IPS-NIHi11 (cell line): ENCODE measurements around the gene PKP4.

Experiments used
- DNase-seq: peaks from one replicate; pipeline ENCODE4 v3.0.0; 2012; ENCODE audit warnings: mixed read lengths, low spot score

Gene PKP4

DNA sequence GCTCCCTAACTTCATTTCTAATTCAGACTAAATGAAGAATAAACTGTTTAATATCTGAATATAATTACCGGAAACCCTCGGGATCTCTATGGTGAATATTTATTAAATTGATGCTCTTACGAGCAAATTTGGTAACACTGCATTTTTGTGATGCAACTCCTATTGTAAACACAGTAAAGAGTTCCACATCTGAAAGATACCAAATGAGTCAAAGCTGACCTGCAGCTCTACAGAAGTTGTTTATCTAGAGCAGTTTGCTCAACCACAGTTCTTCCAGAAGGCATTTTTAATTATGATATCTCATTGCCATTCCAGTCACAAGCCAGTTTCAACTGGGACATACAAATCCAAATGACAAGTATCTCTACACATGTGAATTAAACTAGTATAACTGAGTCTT is 129.7 kb downstream of the PKP4 start:
- no peak for DNase-seq

DNA sequence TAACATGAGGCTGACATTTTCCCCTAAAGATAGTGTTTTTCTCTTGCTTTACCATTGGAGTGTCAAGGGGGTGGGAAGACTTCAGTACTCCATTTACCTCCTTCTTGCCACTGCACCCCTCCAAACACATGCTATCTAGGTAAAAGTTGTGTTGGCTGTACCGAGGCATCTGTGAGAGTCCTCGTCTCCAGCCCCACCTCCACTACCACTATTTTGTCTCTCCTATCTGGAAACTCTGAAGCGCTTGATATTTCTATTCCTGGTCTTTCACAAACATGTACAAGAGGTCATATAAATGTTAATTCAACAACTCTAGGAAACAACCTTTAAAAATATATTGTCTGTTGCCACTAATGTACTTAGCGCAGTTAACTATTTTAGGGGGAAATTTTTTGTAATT is 132.6 kb downstream of the PKP4 start:
- no peak for DNase-seq

DNA sequence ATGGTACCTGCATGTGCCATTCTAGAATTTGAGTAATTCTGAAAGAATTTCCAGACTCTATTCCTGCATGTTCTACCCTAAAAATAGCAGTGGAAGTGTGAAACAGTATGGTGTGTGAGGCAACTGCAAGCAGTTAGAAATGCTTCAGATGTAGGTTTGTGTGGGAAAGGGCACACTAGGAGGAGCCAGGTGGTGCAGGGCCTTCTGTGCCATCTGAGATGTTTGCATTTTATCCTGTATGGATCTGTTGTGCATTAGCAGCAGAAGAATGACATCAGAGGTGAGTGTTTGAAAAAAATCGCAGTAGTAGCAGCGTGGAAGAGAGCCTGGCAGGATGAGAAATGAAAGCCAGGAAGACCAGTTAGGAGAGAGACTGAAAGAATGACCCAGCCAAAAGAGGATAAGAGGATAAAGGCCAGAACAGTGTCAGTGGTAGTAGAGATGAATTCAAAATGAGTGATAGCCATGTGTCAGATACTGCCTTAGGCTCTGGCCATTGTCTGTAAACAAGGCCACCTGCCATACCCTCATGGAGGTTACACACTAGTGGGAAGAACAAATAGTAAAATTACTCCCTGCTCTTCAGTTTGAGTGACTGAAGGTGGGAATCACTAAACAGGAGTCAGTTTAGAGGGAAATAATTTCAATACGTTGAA is 142.2 kb downstream of the PKP4 start:
- DNase-seq, result no peak

DNA sequence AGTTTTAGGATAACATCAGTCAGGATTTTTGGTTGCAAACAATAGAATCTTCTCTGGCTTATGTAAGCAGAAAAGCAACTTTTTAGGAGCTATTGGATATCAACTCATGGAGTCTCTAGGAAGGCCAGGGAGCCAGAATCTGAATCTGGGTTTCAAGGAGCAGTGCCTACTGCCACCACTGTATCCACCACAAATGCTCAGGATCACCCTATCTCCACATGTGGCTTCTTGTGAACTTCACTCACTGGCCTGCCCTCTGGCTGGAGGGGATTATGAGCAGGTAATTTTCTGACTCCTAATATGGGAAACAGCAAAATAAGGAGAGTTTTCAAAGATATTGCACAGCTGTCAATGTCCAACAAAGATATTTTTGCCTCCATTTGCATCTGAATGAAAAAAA is 142.9 kb downstream of the PKP4 start:
- DNase-seq, result no peak

DNA sequence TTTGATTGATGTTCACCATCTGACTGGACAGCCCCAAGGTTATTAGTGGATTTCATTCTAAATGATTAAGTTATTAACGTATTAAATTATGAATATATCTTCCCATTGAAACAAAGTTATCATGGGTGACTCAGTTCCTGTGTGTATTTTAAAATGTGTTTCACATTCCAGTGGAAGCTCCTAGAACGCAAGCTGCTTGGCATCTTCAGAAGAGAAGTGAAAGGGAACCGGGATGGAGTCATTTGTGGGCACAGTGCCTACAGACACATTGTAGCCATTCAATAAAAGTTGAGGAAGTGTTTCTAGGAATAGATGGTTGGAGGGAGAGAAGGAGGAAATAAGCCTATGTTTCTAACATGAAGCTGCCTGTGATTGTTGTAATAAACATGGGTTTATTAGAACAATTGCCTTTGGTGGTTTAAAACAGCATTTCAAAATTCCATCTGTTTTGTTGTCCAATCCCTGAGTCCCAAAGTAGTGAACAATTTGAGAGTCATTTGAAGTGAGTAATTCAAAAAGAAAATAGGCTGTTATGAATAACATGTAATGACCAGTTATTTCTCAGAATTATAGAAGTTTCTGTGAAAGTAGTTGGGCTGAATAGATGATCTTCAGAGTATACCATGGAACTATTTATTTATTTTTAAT is 143.5 kb downstream of the PKP4 start:
- no peak for DNase-seq

DNA sequence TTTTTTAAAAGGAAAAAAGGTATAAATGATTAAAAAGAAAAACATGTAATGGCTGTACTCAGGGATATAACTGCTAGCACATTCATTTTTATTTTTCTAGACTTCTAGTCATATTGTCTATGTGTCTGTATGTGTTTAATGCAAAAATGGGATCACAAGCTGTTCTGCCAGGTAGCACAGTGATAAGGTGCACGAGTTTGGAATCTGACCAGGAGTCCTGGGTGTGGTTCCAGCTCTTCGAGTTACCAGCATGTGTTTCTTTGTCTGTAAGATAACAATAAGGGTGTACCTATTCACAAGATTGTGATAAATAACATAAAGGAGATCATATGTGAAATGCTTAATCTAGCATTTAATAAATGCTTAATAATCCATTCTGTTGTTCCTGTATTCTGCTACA is 145.3 kb downstream of the PKP4 start:
- DNase-seq, result no peak

DNA sequence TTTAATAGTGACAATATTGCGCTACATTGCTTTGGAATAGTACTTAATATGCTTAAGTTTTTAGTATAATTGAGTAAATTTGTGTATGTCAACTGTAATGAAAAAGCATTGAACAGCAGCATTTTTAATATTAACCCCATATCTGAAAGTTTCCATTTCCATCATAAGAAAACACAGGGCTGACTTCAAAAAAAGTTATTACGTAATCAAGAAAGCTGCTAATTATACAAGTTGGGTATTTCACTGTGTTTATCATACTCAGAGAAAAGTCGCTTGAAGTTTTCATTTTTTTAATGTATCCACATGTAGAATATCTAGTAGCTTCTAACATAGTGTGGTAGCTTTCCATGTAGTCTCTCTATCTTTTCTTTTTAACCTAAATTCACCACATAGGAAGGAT is 146.5 kb downstream of the PKP4 start:
- no peak for DNase-seq

DNA sequence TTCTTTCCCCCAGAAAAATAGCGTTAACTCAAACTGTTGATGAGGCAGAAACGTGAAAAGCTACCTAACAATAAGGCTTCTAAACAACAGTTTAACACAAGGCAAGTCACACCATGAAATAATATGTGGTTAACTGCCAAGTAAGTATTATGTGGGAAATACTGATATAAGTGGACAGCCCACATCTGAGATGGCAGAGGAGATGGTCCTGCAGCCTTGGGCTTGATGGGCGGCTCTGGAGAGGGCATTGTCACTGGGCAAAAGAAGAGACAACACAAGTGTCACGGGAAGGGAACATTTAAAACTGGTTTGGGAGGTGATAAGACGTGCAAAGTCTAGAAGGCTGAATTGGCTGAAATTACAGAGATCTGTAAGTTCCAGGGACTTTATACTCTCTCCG is 147.2 kb downstream of the PKP4 start:
- no peak for DNase-seq

DNA sequence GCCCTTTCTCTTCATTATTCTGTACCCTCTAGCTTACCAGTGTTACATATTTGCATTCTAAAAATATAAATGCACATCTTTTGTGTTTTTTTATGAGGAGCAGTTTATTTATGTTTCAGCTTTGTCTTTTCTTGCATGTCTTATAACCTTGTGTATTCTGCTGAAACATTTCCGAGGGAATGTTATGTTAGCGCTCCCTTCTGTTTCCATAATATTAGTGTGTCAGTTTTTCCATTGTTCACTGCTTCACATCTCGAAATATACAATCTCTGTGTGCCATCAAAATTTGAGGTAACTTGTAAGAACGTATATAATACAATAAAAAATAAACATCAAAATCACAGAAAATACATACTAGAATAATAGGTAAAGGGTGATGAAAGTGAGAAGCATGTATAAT is 153.3 kb downstream of the PKP4 start:
- DNase-seq, result no peak

DNA sequence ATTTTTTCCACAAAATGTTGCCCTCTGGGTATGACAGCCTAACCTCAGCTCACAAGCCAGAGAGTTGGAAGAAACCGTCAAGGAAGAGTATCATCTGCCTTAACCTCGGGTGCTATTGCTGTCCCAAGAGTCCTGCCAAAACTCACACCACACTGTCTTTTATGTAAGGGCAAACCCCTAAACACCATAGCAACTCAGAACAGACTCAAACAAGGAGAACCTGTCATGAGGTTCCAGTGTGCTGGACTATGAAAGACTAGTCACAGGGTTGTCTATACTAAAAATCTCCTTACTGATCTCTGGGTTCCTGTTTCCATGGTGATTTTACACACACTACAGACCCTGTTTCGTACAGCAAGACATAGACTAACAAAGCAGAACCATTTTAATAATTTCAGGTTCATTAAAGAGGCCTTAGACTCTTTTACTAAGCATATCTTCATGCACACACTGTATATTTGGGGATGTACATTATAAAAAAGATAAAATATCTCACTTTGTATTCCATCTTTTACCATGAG is 159.8 kb downstream of the PKP4 start:
- no peak for DNase-seq

DNA sequence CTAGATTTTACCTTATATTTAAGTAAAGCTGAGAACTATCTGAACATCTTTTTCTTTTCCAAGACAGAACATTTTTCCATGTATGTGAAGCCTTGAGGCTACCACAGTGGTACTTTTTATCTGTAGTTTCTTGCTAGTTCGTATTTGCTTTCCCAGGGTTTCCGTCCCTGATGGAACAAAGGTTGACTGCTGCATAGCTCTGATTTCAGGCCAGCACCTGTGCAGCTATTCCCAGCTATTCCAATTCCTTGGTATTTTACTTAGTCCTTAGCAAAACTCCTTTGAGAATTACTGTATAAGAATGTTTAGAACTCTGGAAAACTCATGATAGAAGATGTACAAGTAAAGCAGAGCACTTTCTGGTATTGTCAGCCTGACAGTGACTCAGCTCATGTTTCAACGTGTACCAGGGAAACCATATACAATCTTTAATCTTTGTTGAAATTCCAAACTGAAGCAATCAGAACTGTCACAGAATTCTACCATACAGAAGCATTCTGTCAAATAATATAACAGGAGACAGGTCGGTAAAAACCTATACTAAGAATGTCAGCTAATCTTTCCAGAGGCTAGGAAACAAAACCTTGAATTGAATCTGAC is 162.2 kb downstream of the PKP4 start:
- no peak for DNase-seq

DNA sequence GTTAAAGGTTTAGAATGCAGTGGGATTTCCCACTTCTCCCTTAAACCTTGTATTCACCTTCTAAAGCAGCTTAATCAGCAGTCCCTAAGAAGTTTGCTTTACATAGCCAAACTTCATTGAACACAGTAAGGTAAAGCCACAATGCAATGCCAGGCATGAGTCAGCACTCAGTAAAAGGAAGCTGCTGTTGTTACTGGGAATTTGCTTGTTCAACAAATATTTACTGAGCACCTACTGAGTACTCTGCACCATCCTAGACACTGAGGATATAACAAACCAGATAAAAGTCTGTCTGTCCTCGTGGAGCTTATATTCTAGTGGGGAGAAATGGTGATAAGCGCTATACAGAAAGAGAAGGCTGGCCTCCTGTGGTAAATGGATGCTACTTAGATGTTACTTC is 162.7 kb downstream of the PKP4 start:
- no peak for DNase-seq

DNA sequence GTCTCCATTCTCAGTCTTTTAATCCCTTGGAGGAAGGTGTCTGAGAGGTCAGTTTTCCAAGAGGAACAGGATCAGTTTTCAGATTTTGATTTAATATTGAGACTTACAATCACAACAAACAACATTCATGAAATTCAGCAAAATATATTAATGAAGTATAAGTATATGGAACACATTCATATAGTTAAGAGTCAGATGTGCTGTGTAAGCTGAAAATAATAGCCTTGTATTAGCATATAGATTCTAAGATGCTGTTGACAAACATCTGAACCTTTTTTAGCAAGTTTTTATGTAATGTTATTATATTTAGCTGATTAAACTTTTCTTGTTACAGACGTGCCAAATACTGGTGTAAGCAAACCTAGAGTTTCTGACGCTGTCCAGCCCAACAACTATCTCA is 163.9 kb downstream of the PKP4 start:
- DNase-seq, result no peak

DNA sequence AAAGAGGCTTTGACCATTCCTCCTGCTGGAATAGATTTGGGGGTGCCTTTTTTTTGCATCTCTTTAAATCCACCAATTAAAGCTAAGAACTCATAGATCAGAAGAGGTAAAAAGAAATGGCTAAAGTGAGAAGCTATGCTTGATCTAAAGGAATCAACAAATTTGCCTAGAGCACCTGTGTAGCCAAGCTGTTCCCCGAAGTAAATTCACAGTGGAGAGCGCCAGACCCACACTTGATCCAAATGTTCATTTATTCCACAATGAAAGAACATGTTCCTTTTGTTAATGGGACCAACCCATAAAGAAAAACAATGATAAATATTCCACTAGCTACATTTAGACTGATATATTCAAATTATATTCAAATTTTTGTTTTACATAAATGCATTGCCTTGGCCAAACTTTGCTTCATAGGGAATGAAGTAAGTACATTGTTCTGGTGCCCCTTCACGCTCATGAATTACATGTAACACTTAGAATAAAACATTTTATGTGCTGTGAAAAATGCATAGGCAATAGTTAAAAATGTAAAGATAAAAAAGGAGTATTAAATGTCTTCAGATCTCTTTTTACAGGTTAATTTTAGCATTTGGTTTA is 167.4 kb downstream of the PKP4 start:
- no peak for DNase-seq

DNA sequence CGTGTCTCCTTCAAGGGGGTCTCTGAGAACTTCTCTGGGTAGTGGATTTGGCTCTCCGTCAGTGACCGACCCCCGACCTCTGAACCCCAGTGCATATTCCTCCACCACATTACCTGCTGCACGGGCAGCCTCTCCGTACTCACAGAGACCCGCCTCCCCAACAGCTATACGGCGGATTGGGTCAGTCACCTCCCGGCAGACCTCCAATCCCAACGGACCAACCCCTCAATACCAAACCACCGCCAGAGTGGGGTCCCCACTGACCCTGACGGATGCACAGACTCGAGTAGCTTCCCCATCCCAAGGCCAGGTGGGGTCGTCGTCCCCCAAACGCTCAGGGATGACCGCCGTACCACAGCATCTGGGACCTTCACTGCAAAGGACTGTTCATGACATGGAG is 168.2 kb downstream of the PKP4 start:
- DNase-seq, result no peak

DNA sequence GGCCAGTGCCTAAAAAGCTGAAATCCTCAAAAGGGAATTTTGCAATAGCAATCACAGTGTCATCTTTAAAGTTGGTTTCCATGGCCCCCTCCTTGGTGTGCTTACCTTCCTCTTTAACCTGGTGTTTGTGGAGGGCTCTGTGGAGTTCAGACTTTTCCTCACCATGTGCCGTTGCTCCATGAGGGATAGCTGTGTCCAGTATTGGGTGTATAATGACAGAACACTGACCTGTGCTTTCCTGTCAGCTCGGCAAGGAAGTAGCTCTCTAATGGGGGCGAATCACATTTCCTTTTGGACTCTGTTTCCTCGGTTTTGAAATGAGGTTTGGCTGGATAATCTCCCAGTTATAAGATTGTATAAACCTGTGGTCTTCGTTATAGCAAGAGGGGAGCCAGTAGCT is 172.4 kb downstream of the PKP4 start:
- no peak for DNase-seq

DNA sequence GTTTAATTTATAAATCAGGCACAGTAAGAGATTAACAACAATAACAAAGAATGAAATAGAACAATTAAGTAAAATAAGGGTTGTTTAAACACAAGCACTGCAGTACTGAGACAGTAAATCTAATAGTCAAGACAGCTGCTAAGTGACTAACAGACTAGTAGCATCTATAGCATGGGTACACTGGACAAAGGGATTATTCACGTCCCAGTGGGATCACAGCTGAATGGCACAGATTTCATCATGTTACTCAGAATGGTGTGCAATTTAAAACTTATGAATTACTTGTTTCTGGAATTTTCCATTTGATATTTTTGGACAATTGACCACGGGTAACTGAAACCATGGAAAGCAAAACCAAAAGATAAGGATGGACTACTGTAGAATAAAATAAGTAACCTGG is 176.5 kb downstream of the PKP4 start:
- DNase-seq, result no peak

DNA sequence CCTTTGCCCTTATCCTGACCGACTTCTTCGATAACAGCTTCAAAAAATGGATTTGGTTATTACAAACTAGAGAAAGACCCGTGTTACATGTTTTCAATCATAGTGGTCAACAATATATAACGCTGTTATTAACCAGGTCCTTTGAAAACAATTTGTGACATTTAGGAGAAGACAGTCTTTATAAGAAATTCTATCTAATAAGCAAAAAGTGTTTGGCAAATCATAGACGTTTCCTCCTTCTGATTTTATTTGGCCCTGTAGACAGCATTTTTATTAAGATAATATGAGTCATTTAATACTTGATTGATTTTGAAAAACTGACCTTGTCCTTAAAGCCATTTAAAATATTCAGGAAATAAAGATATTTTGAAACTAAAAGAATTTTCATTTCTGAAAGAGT is 177.9 kb downstream of the PKP4 start:
- DNase-seq, result no peak

DNA sequence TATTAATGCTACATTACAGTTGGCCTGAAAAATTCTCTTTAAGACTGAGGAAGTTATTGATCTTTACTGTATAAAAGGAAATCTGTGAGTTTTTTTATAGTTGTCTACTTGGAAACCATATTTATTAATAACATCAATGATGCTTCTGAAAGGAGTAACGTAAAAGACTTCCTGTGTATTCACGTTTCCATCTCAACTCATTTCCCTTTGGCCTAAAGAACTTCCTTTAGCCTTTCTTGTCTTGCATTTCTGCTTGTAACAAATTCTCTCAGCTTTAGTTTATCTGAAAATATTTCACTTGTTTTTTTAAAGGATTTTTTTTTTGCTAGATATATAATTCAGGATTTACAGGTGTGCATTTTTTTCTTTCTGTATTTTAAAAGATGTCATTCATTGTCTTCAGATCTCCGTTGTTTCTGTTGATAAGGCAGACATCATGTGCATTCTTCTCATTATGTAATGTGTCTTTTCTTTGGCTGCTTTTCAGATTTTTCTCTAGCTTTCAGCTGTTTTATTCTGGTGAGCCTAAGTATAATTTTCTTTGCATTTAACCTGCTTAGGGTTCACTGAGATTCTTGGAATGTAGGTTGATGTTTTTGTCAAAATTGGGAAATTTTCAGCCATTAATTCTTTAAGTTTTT is 179.3 kb downstream of the PKP4 start:
- no peak for DNase-seq

DNA sequence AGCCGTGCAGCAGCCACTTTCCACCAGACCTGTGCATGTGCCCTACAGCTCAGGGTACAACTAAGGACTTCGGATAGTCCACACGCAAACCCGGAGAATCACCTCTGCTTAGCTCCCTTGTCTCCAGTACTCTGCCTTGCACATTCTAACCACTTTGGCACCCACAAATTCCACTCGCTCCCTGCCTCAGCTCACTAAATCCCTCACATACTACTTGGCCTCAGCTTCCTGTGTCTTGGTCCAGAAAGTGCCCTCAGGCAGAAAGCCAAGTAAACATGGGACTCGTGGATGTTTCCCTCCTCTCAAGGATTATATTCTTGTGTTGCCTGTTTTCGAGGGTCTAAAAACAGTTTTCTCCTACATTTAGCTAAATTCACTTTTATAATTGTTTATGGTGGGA is 180.6 kb downstream of the PKP4 start:
- DNase-seq, result no peak

DNA sequence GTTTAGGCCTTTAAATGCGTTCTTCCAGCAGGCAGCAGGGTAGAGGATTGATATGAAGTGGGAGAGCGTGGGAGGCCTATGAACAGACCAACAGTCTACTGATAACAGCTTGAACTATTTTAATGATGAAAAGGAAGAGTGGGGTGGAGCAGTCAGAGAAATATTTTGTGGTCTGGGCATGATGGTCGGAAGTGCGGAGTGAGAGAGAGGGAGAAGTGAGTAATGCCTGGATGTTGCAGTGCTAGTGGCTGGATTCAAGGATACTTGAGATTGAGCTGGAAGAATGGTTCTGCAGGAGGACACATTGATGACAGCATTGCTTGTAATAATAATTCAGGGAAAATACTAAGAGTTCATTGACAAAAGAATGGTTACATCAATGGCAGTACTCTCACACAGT is 187.4 kb downstream of the PKP4 start:
- DNase-seq, result no peak

DNA sequence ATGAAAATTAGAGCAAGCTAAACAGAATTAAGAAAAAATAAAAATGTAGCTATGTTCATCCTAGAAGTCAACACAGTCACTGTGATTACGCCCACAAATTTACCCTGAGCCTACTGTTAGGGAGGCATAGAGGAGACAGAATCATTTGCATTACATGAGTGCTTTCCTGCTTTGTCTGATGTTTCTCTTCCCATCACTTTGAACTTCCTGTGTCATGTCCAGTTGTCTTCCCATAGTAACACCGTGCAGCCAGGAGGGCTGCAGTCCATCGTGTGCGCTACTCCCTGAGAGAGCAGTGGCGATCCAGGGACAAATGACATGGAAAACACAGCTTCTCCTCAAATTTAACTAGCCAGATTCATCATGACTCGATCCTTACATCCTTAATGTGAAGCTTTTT is 188.5 kb downstream of the PKP4 start:
- no peak for DNase-seq
